Tibial nerve (tissue), 4 donors: Measurements from ENCODE around the gene CHMP1A.

Experiments used
- EP300 ChIP-seq, 2 donors: sonication (generic); formaldehyde crosslinking; IDR thresholded peaks; one replicate each; pipeline ENCODE4 v1.6.1; 2017; ENCODE audit warnings: antibody characterized with exemption in 2 of 2, mild to moderate bottlenecking in 1 of 2
- POLR2A ChIP-seq, 2 donors: fragments of 450-650 bp; IDR thresholded peaks; one replicate each; pipeline ENCODE4 v1.6.1; 2017; ENCODE audit warnings: antibody characterized with exemption in 2 of 2, mild to moderate bottlenecking in 2 of 2, moderate library complexity in 2 of 2
- TF ChIP-seq, protein P1 (sequence below), 5 experiments: fragments of 200-600 bp in 3 of 5; fragments of 450-650 bp in 2 of 5; sonication (generic) in 3 of 5; IDR thresholded peaks; one replicate each; pipeline ENCODE4 v1.5.1; 2016 to 2019; ENCODE audit warnings: antibody characterized with exemption in 5 of 5, mild to moderate bottlenecking in 3 of 5, moderate library complexity in 2 of 5

DNA sequence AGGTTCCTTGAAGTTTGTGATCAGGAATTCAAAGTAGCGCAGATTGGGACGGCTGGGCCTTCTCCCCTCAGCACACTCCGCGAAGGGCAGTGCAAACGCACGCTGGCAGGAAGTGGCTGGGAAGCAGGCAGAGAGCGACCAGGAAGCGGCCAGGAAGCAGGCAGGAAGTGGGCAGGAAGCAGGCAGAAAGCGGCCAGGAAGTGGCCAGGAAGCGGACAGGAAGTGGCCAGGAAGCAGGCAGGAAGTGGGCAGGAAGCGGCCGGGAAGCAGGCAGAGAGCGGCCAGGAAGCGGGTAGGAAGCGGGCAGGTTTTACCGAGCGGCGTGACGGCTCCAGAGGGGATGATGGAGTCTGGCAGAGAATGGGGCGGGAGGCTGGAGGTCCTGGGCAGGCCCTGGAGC is 40.9 kb downstream of the CHMP1A start:
- TF ChIP-seq EP300 (IDR thresholded peaks at IDR 0.05) (no peak), POLR2A (IDR thresholded peaks at IDR 0.05) (no peak)
- TF ChIP-seq, protein P1, sequence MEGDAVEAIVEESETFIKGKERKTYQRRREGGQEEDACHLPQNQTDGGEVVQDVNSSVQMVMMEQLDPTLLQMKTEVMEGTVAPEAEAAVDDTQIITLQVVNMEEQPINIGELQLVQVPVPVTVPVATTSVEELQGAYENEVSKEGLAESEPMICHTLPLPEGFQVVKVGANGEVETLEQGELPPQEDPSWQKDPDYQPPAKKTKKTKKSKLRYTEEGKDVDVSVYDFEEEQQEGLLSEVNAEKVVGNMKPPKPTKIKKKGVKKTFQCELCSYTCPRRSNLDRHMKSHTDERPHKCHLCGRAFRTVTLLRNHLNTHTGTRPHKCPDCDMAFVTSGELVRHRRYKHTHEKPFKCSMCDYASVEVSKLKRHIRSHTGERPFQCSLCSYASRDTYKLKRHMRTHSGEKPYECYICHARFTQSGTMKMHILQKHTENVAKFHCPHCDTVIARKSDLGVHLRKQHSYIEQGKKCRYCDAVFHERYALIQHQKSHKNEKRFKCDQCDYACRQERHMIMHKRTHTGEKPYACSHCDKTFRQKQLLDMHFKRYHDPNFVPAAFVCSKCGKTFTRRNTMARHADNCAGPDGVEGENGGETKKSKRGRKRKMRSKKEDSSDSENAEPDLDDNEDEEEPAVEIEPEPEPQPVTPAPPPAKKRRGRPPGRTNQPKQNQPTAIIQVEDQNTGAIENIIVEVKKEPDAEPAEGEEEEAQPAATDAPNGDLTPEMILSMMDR (IDR thresholded peaks at IDR 0.05): no peak
